Measurements from ENCODE around the gene DRG1. TPM values are rescaled to one million over a fixed set of nuclear protein-coding genes. Genes with fewer than 3 reads are reported as not detected.

DRG1 gene
- total RNA-seq (2013; cell fraction: nucleolus; rRNA removed) = 59.6 and 69.7 TPM in 2 replicates
- 61.7 and 62.3 TPM in 2 replicates for total RNA-seq (2014; rRNA removed)
- 64.1 and 65.0 TPM in 2 replicates for total RNA-seq (2014; rRNA removed; fragmentation: Illumina TruSeq; extraction: Trizol)
- 59.1 and 59.9 TPM in 2 replicates for total RNA-seq (2021)
- 55.1 TPM for polyA plus RNA-seq (2011; ENCODE audit: low read depth)
- 87.2 and 112 TPM in 2 replicates for polyA plus RNA-seq (2011; rRNA removed)
- 50.6 and 50.9 TPM in 2 replicates for polyA plus RNA-seq (2011; cell fraction: cytosol; rRNA removed)
- 46.1 and 49.4 TPM in 2 replicates for polyA plus RNA-seq (2011; cell fraction: nucleus; rRNA removed)
- polyA plus RNA-seq (2012) = 45.8 and 53.0 TPM in 2 replicates
- 84.4 and 104 TPM in 2 replicates for polyA plus RNA-seq (2014; fragmentation: Illumina TruSeq; extraction: Trizol)
- 100 to 1,000 TPM; 120 to 147 TPM for polyA plus RNA-seq (2014; fragmentation: Nextera tagmentation; extraction: Ambion mirVana)
- 59.7 and 71.1 TPM in 2 replicates for polyA plus RNA-seq (2014; rRNA removed)
- polyA plus RNA-seq (2016; fragmentation: Nextera tagmentation; extraction: Ambion mirVana) = 100 to 1,000 TPM; 119 to 124 TPM
- 67.8 and 86.8 TPM in 2 replicates for polyA minus RNA-seq (2011; rRNA and poly(A)+ RNA removed)
- polyA minus RNA-seq (2011; cell fraction: cytosol; rRNA and poly(A)+ RNA removed) = 22.7 and 32.2 TPM in 2 replicates
- polyA minus RNA-seq (2011; cell fraction: nucleus; rRNA and poly(A)+ RNA removed) = 18.0 and 29.5 TPM in 2 replicates
- percentile 68 among the genes with signal in this experiment for Bru-seq, nascent RNA
- percentile 66 among the genes with signal in this experiment for BruChase-seq, experiment 1, labeled RNA remaining after a 6-hour chase
- percentile 65 among the genes with signal in this experiment for BruChase-seq, experiment 2, labeled RNA remaining after a 2-hour chase
- long read RNA-seq, experiment 1, transcript DRG1-201 (9 exons, 1,746 nt) = major isoform, 114 of 126 reads
- long read RNA-seq, experiment 1, partial matches to known transcripts = 4 of 126 reads
- long read RNA-seq, experiment 1, other reads (novel, unspliced or antisense) = 7 of 126 reads
- long read RNA-seq, experiment 2, transcript DRG1-201 (9 exons, 1,746 nt) = major isoform, 567 of 623 reads
- long read RNA-seq, experiment 2, partial matches to known transcripts = 7 of 623 reads
- long read RNA-seq, experiment 2, other reads (novel, unspliced or antisense) = 48 of 623 reads

GRCh38 chr22:31399211-31400022 is at the start of gene DRG1:
TSS of gene DRG1 (plus strand) at chr22:31399604. CDS start at chr22:31399684, 80 bp downstream.
- Histone ChIP-seq H4K20me1 (ENCODE audit: control insufficient read depth, insufficient read depth) (no peaks in the 10 kb centered on the region), H3K27ac (ENCODE audit: control insufficient read depth, insufficient read depth) (peak within 1 kb of the TSS; percentile 92), H3K9ac (ENCODE audit: control insufficient read depth, insufficient read depth, low read length) (peak within 1 kb of the TSS; percentile 99), H3K9me3 (replicated peaks; ENCODE audit: control insufficient read depth, insufficient read depth, low read length) (no peaks in the 10 kb centered on the region), H3K27me3 (replicated peaks in 1 of 2; ENCODE audit: control insufficient read depth in 2 of 2, insufficient read depth in 2 of 2, low read length in 1 of 2) (no peaks in the 10 kb centered on the region), H3K4me3 (peak within 1 kb of the TSS; percentile 95), H3K4me2 (ENCODE audit: control insufficient read depth, insufficient read depth) (peak within 1 kb of the TSS; percentile 94), H3K79me2 (ENCODE audit: control insufficient read depth, insufficient read depth, low read length) (peaks cover 41% of the 10 kb centered on the region), H2AFZ (ENCODE audit: control insufficient read depth, low read depth, low read length) (peak within 1 kb of the TSS; percentile 97), H3K36me3 (ENCODE audit: control insufficient read depth in 2 of 2, insufficient read depth in 2 of 2, low read length in 1 of 2) (peaks cover 0 to 12% of the 10 kb centered on the region in 2 experiments), H3K4me1 (ENCODE audit: control insufficient read depth, insufficient read depth, low read length) (peaks cover 3% of the 10 kb centered on the region; the same call in 1 of the 2 replicates)
- DNase-seq (ENCODE audit: low read depth, low spot score) = peak; percentile 85
- FAIRE-seq = peak; percentile 64
- ChIA-PET SMC1A (ENCODE audit: uncharacterized antibody, unreplicated experiment) (no interaction called here), CTCF (interaction anchor here (1.5 to 1.7 kb wide), 2 partner anchors 10 to 55 kb away, joined by 4 read pairs; no protein-coding TSS in a partner anchor), RAD21 (ENCODE audit: unreplicated experiment) (no interaction called here), POLR2A (interaction anchor here (0.5 to 2.1 kb wide), 6 partner anchors 14 to 1632 kb away, joined by 3 to 8 read pairs (median 4); partner anchors contain the start of genes PATZ1, PIK3IP1, UQCR10 and ZMAT5)
- under 1% methylated on average over 70 of the region's 72 CpGs for WGBS (ENCODE audit: insufficient coverage, insufficient replicate concordance, low lambda C conversion rate, missing lambda C conversion rate)
- ATAC-seq = peak; percentile 99
- BruUV-seq (replicated peaks) = TSS peak; percentile 81
- intact Hi-C loops (cut with micrococcal nuclease; ENCODE audit: unreplicated experiment) = loop anchor here (5.0 kb wide), 1 partner anchor 52 kb away; the partner anchor contains the start of gene PATZ1
- in situ Hi-C loops (cut with MboI) = loop anchor here (5.0 kb wide), 1 partner anchor 52 kb away; the partner anchor contains the start of gene PATZ1
- 0 out of 2 replicates have a peak, but pooled peaks have one; percentile 45 for TF ChIP-seq RCOR1 (conservative IDR thresholded peaks at IDR 0.05; ENCODE audit: low read depth, low read length)
- TF ChIP-seq NFYA (IDR thresholded peaks at IDR 0.05; ENCODE audit: borderline replicate concordance, low read depth, low read length) = no peak
- TF ChIP-seq YY1 (IDR thresholded peaks at IDR 0.05; ENCODE audit: low read depth, low read length) = peak; percentile 61
- TF ChIP-seq SUPT20H (IDR thresholded peaks at IDR 0.05; ENCODE audit: borderline replicate concordance, control insufficient read depth, low read depth, low read length) = no peak
- TF ChIP-seq FOXM1 (IDR thresholded peaks at IDR 0.05; ENCODE audit: low read depth, low read length) = no peak
- TF ChIP-seq SMC3 (IDR thresholded peaks at IDR 0.05; ENCODE audit: borderline replicate concordance, low read length) = no peak
- TF ChIP-seq LARP7 (IDR thresholded peaks at IDR 0.05) = peak; percentile 17; the same call in 1 of the 2 replicates
- TF ChIP-seq WRNIP1 (IDR thresholded peaks at IDR 0.05; ENCODE audit: borderline replicate concordance, low read depth, low read length) = 0 out of 2 replicates have a peak, but pooled peaks have one; percentile 86
- TF ChIP-seq JUND (IDR thresholded peaks at IDR 0.05; ENCODE audit: low read depth, low read length) = no peak
- TF ChIP-seq CREM (IDR thresholded peaks at IDR 0.05; ENCODE audit: low read depth) = peak; percentile 58; the same call in 1 of the 2 replicates
- no peak for TF ChIP-seq ZNF274 (IDR thresholded peaks at IDR 0.05; ENCODE audit: insufficient read depth, insufficient read length)
- TF ChIP-seq EGR1 (IDR thresholded peaks at IDR 0.05; ENCODE audit: borderline replicate concordance in 1 of 2, low read depth in 2 of 2, low read length in 2 of 2) = peak in 1 of 2 experiments; percentile 37; a peak in 1 of 3 replicates
- no peak for TF ChIP-seq ZZZ3 (IDR thresholded peaks at IDR 0.05; ENCODE audit: control insufficient read depth, insufficient read length, low read depth)
- no peak for TF ChIP-seq USF2 (IDR thresholded peaks at IDR 0.05; ENCODE audit: borderline replicate concordance, low read depth, low read length)
- TF ChIP-seq ZNF622 (IDR thresholded peaks at IDR 0.05) = no peak
- TF ChIP-seq NFYB (IDR thresholded peaks at IDR 0.05; ENCODE audit: insufficient read depth, low read depth, low read length) = peak; percentile 20; the same call in 1 of the 2 replicates
- peak; percentile 56 for TF ChIP-seq CREB1 (IDR thresholded peaks at IDR 0.05; ENCODE audit: low read depth)
- no peak for TF ChIP-seq RBBP5 (conservative IDR thresholded peaks at IDR 0.05)
- TF ChIP-seq ZNF207 (IDR thresholded peaks at IDR 0.05; ENCODE audit: borderline replicate concordance) = 0 out of 2 replicates have a peak, but pooled peaks have one; percentile 31
